CD4-positive, alpha-beta T cell treated with Interleukin-12 subunit alpha and Interleukin-12 subunit beta, for 1 hour (primary cell): Measurements from ENCODE around the gene ZNF532.
"Not testable (repeated sequence)": the region's sequence is repeated elsewhere in the genome, so short reads cannot be mapped to it uniquely, and the experiment has no call there.

Experiments used
- DNase-seq: peaks from one replicate; pipeline ENCODE4 v3.0.0-alpha.2; 2020

Gene ZNF532

GRCh38 chr18:59011786-59012185 lies 147.1 kb downstream of the ZNF532 start:
- no peak for DNase-seq

DNA sequence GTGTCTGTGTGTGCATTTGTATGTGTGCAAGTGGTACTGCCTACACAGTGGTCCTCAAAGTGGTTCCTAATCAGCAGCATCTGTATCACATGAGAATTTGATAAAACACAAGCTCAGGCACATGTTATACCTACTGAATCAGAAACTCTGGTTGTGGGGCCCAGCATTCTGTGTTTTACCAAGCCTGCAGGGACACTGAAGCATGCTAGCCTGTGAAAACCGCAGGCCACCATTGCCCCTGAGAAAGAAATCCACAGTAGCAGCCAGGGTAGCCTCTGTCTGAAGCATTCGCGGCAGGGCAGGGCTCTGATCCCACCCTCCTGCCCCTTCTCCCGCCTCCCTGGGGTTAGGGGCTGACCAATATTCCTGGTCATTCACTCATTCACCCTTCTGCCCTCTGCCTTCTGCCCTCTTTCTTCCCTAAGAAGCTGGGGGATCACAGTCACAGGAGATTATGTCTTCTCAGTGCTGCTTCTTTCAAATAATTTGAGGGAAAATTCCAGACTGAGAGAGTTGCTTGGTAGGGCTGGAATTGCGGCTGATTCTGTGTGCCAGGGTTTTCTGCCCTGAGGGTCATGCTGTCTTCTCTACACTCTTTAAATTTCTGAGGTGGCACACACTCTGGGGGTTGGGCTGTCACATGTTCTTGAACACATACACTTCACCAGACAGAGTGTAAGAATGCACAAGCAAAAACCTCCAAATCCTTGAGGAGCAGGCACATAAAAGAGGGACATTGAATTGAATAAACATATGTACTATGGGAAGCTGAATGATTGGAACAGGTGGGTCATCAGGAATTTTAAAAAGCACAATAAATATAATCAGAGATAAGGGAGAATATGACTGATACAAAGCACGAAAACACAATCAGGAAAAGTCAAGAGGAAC lies 148.4 kb downstream of the ZNF532 start:
- DNase-seq, result no peak

- no peak for DNase-seq
Measured at GRCh38 chr18:59013744-59014143, 149.1 kb downstream of the ZNF532 start.

DNA sequence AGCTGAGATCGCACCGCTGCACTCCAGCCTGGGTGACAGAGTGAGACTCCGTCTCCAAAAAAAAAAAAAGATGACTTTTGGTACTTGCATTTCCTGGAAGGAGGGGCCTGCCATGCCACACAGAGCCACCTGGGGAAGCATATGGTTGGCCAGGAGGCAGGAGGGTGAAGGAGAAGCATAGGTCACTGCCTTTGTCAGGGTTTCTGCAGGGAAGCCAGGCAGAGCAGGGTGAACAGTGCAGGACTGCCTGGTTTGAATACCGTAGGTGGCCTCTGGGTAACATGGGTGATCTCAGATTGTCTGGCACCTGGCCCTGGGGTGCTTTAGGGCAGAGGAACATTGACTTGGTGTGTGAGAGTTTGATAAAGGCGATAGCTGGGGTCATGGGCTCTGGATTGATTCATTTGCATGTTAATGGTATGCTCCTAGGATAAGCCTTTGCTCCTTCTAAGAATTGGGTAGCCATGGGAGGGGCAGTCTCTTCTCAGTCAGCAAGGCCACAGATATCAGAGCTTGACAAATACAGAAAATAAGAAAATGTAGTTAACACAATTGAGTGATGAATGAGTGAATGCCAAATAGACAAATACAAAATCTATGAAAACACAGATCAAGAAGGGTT lies 151.0 kb downstream of the ZNF532 start:
- DNase-seq, result no peak

- DNase-seq, result no peak
Measured at GRCh38 chr18:59021500-59021899, 156.8 kb downstream of the ZNF532 start.

DNA sequence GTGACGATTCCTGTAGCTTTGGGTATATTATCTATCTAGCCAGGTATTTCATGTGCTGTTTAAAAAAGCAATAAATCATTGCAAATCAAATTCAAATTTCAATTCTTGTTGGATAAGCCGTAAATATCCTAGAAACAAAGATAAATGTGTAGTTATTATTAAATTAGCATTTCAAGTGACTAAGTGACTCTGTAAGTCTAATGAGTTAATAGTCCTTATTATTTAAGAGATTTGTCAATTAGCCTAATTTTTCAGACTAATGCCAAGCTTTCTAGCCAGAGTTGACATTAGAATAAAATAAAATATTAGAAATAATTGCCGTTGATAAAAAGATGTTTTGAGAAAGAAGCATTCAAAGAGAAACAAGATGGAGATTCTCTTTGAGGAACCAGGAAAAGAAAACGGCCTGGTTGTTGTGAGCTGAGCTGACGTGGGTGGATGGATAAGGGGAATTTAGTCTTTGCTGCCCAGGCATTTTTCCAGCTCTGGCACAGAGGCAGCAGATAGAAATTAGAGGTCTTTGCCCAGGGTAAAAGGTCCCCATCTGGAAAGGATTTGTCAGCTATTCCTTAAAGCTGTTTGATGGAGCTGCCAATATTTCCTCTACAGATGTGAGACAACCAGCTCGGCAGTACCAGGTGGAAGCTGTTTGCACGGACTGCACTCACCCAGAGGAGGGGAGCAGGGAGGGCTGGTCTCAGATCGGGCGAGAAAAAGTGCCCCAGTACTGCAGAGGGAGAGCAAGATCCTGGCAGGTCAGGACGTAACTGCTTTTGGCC lies 157.7 kb downstream of the ZNF532 start:
- DNase-seq, result no peak

GRCh38 chr18:59024829-59025228 lies 160.2 kb downstream of the ZNF532 start:
- no peak for DNase-seq

DNA sequence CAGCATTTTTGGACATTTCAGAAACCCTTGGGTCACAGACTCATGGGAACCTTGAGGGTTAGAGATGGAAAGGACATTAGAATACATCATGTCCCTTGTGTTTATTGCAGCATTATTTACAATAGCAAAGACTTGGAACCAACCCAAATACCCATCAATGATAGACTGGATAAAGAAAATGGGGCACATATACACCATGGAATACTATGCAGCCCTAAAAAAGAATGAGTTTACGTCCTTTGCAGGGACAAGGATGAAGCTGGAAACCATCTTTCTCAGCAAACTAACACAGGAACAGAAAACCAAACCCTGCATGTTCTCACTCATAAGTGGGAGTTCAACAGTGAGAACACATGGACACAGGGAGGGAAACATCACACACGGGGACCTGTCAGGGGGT lies 160.9 kb downstream of the ZNF532 start:
- not testable (repeated sequence) for DNase-seq

- no peak for DNase-seq
Measured at GRCh38 chr18:59026364-59026763, 161.7 kb downstream of the ZNF532 start.

GRCh38 chr18:59026831-59027410 lies 162.2 kb downstream of the ZNF532 start:
- no peak for DNase-seq

DNA sequence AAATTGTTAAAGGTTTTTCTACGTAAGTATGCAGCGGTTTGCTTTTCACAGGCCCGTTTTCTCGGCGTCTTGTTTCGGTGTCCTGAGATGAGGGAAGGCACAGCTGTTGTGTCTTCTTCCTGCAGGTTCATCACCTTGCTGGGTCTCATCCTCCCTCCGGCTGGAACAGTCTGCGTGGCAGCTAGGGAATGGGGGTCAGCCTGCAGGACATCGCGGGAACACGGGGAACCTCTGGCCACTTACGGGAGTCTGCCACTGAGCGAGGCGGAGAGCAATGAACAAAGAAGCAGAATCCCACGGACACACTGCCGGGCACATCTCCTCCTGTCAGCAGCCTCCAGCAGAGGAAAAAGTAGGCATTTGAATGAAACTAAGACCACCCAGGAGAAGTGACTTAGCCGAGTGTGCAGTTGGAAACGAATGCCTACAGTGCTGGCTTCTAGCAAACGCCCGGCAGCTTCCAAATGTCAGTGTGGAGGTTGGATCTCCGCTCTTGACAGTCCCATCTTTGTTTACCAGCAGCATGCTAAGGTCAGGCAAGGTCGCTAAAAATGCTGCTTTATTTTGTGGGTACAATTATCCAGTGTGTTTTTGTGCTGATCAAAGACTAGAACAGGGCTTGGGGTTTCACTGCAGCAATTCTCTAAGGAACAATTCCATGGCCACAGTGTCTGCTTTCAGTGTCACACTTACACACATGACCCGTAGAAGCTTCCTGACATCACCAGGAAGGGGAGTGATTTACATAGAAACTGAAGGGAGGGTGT lies 165.2 kb downstream of the ZNF532 start:
- DNase-seq, result no peak

DNA sequence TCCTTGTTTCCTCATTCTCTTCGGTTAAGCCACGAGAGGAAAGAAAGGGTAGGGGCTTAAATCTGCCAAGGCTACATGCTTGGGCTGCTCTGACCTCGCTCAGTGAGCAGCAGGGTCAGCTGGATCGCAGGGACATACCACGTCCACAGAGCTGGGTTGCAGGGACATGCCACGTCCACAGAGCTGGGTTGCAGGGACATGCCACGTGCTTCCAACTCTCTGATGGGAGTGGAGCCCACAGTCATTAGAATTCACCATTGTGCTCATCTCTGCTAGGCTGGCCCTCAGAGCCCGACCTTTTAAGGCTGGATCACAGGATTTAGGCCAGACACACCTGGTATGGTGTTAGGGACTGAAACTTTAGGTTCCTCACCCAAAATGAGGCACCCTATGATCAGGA lies 167.6 kb downstream of the ZNF532 start:
- no peak for DNase-seq

DNA sequence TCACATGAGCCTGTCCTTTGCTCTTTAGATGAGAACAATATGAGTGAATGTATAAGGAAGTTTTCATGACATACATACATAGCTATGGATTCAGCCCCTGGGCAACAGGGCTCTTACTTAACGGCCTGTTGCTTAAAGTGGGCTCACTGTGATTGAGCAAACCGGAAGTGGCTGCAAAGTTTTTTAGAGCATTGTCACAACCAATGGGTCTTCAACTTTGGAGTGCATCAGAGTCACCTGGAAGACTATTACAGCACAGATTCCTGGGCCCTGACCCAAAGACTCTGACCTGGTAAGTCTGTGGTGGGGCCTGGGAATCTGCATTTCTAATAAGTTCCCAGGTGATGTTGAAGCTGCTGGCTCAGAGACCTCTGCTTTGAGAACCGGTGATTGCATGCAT lies 168.7 kb downstream of the ZNF532 start:
- no peak for DNase-seq

DNA sequence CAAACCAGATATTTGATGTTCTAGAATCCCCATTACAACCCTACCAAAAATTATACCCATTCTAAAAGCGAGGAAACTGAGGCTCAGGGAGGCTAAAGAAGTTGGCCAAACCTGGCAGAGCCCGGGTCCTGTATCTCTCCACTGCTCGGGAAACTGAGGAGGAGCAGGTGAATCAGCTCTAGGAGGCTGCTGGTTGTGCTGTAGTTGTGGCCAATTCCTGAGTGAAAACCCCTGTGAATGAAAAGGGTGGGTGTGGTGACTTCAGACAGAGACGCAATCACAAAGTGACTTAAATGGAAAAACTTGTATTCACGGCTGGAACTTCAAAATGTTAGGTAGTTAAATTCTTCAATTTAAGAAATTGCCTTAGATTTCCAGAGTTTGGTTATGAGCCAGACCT lies 169.3 kb downstream of the ZNF532 start:
- DNase-seq, result no peak

DNA sequence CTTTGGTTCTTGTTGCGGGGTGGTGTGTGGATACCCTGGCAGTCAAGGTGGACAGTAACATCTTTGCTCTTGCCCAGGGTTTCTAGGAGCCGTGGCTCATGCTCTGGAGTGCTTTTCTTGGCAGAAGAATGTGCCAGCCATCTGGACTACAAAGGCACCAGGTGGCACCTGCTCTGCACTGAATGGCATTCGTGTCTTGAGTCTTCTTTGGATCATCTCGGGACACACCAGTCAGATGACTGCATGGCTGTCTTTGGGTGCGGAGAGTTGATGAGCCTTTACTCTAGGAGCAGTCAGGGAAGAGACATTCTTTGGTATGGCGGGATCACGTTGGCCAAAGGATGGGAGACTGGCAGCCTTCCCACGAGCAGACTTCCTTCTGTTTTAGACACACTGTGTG lies 170.9 kb downstream of the ZNF532 start:
- DNase-seq, result no peak
